ENCODE measurements around the gene EBP. TPM values are rescaled to one million over a fixed set of nuclear protein-coding genes. Genes with fewer than 3 reads are reported as not detected.

Gene EBP
- total RNA-seq, 2 donors from 2014 or later, result 3.5 to 18.8 TPM

DNA sequence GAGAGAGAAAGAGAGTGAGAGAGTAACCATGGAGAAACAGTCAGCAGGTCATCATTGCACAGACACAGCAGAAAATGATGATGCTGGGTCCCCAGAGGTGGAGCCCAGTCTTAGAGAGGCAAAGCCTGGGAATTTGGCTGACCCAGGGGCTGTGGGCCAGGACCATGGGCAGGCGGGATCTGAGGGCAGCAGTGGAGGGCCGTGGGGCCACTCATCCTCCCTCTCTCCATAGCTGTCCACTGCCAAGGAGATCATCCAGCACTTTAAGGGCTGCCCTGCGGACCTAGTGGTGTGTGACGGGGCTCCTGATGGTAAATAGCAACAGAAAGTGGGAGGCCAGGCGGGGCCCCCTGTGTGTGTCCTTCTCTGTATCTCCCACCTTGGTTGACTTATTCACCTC is 42.8 kb upstream of the EBP start:
- DNase-seq (ENCODE audit: low spot score), result no peak
- no peak for ATAC-seq (ENCODE audit: insufficient number of reproducible peaks, low FRiP score, low read depth)
- Histone ChIP-seq H3K4me1 (ENCODE audit: control insufficient read depth in 1 of 2, low read depth in 2 of 2) (peaks cover 0 to 3% of the 10 kb centered on the region in 2 donors), H3K9me3 (no peaks in the 10 kb centered on the region), H3K27ac (no peak overlapping the region), H3K4me3 (no peak overlapping the region), H3K36me3 (peaks cover 3% of the 10 kb centered on the region), H3K27me3 (replicated peaks; ENCODE audit: insufficient read depth) (no peaks in the 10 kb centered on the region)
- TF ChIP-seq CTCF (IDR thresholded peaks at IDR 0.05), result no peak

DNA sequence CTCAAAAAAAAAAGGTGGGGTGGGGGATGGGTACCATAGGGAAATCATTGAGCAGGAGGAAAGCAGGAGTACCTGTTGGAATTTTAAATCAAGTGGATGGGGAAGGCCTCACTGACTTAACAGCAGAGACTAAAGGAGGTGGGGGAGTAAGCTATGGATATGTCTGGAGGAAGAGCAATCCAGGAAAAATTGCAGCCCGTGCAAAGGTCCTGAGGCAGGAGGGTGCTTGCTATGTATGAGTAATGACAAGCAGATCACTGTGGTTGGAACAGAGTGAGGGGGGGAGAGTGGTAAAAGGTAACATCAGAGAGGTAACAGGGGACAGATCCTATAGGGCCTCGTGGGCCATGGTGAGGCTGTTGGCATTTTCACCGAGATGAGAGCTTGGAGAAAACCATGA is 41.5 kb upstream of the EBP start:
- peaks cover 0 to 3% of the 10 kb centered on the region in 2 donors for H3K4me1 ChIP-seq (ENCODE audit: control insufficient read depth in 1 of 2, low read depth in 2 of 2)
- H3K9me3 ChIP-seq, result no peaks in the 10 kb centered on the region
- DNase-seq (ENCODE audit: low spot score), result no peak
- no peaks in the 10 kb centered on the region for H3K27me3 ChIP-seq (replicated peaks; ENCODE audit: insufficient read depth)
- no peak overlapping the region for H3K4me3 ChIP-seq
- TF ChIP-seq CTCF (IDR thresholded peaks at IDR 0.05), result no peak
- no peak overlapping the region for H3K27ac ChIP-seq
- H3K36me3 ChIP-seq, result peaks cover 3% of the 10 kb centered on the region
- ATAC-seq (ENCODE audit: insufficient number of reproducible peaks, low FRiP score, low read depth), result no peak

- no peak for DNase-seq (ENCODE audit: low spot score)
- Histone ChIP-seq H3K4me3 (no peak overlapping the region), H3K27me3 (replicated peaks; ENCODE audit: insufficient read depth) (no peaks in the 10 kb centered on the region), H3K36me3 (peaks cover 3% of the 10 kb centered on the region), H3K27ac (no peak overlapping the region), H3K4me1 (ENCODE audit: control insufficient read depth in 1 of 2, low read depth in 2 of 2) (peaks cover 0 to 3% of the 10 kb centered on the region in 2 donors), H3K9me3 (no peaks in the 10 kb centered on the region)
- ATAC-seq (ENCODE audit: insufficient number of reproducible peaks, low FRiP score, low read depth), result no peak
- TF ChIP-seq CTCF (IDR thresholded peaks at IDR 0.05), result no peak
These were observed 41.0 kb upstream of the EBP start for GRCh38 chrX:48480583-48480982.

DNA sequence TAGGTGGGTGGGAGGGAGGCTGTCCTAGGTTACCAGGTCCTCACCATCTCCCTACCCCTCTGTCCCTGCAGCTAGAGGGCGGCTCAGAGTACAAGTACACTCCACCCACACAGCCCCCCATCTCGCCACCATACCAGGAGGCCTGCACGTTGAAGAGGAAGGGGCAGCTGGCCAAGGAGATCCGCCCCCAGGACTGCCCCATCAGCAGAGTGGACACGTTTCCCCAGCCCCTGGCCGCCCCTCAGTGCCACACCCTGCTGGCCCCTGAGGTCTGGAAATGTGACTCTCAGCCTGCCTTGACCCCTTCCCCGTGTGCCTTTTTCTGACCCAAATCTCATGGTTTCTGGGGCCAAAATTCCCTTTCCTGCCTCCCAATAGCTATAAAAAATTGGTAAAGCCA is 39.1 kb upstream of the EBP start:
- H3K9me3 ChIP-seq, result no peaks in the 10 kb centered on the region
- TF ChIP-seq CTCF (IDR thresholded peaks at IDR 0.05), result no peak
- peaks cover 3% of the 10 kb centered on the region for H3K36me3 ChIP-seq
- H3K27ac ChIP-seq, result no peak overlapping the region
- ATAC-seq (ENCODE audit: insufficient number of reproducible peaks, low FRiP score, low read depth) (no peak), DNase-seq (ENCODE audit: low spot score) (no peak)
- no peaks in the 10 kb centered on the region for H3K27me3 ChIP-seq (replicated peaks; ENCODE audit: insufficient read depth)
- no peaks in the 10 kb centered on the region for H3K4me1 ChIP-seq (ENCODE audit: control insufficient read depth in 1 of 2, low read depth in 2 of 2)
- no peak overlapping the region for H3K4me3 ChIP-seq

DNA sequence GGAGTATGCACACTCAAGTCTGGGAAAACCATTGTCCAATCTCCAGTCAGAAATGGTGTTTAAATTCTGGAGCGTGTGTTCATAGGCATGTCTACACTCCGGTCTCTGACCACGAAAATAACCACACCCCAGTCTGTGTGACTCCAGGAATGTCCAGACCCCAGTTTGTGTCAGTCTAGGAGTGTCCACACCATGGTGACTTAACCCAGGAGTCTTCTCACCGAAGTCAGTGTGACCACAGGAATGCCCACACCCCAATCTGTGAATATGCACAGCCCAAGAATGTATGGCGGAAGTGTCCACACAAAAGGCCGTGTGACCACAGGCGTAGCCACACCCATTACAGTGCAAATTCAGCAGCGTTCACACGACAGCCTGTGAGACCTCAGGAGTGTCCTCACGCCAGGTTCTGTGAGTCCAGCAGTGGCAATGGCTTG is 34.2 kb upstream of the EBP start:
- no peak for ATAC-seq (ENCODE audit: insufficient number of reproducible peaks, low FRiP score, low read depth)

More for the DNA sequence above, 34.2 kb upstream of the EBP start:
- no peaks in the 10 kb centered on the region for H3K27me3 ChIP-seq (replicated peaks; ENCODE audit: insufficient read depth)
- no peak overlapping the region for H3K27ac ChIP-seq
- no peak overlapping the region for H3K4me3 ChIP-seq
- TF ChIP-seq CTCF (IDR thresholded peaks at IDR 0.05), result no peak
- peaks cover 3% of the 10 kb centered on the region for H3K36me3 ChIP-seq
- H3K9me3 ChIP-seq, result no peaks in the 10 kb centered on the region
- no peaks in the 10 kb centered on the region for H3K4me1 ChIP-seq (ENCODE audit: control insufficient read depth in 1 of 2, low read depth in 2 of 2)
- no peak for DNase-seq (ENCODE audit: low spot score)
